Stimulated activated naive B cell treated with anti-CD40 and anti-IgM and Interleukin-4, amounts not matched to agents 10 μg/mL and 1 μg/mL and 100 μg/mL, for 72 hours (primary cell): ENCODE measurements around the gene CDC42BPB.
A peak's percentile ranks its signal among the peaks of the same experiment; 100 is the strongest.

Experiments used
- ATAC-seq, 2 donors: fragments of 150-1000 bp; cut with Tn5 transposase; replicated peaks; 2 replicates each; pipeline ENCODE4 v1.10.0; 2021; ENCODE audit warnings: moderate library complexity in 1 of 2
- DNase-seq: peaks from one replicate; pipeline ENCODE4 v3.0.0; 2021
- H3K27ac Mint-ChIP-seq: one replicate; pipeline ENCODE4 v1.8.0; 2022; ENCODE audit warnings: mild to moderate bottlenecking, mixed read lengths
- H3K27me3 Mint-ChIP-seq, 2 donors: one replicate each; pipeline ENCODE4 v1.8.0; 2022; ENCODE audit warnings: mixed read lengths in 2 of 2
- H3K36me3 Mint-ChIP-seq, 2 donors: one replicate each; pipeline ENCODE4 v1.8.0; 2022; ENCODE audit warnings: mixed read lengths in 2 of 2, mild to moderate bottlenecking in 1 of 2
- H3K4me1 Mint-ChIP-seq, 2 donors: one replicate each; pipeline ENCODE4 v1.8.0; 2022; ENCODE audit warnings: mixed read lengths in 2 of 2, mild to moderate bottlenecking in 1 of 2
- H3K4me3 Mint-ChIP-seq, 2 donors: one replicate each; pipeline ENCODE4 v1.8.0; 2022; ENCODE audit warnings: mild to moderate bottlenecking in 2 of 2, mixed read lengths in 2 of 2, moderate library complexity in 1 of 2
- H3K9me3 Mint-ChIP-seq, 2 donors: one replicate each; pipeline ENCODE4 v1.8.0; 2022; ENCODE audit warnings: mixed read lengths in 2 of 2, mild to moderate bottlenecking in 1 of 2

CDC42BPB gene

DNA sequence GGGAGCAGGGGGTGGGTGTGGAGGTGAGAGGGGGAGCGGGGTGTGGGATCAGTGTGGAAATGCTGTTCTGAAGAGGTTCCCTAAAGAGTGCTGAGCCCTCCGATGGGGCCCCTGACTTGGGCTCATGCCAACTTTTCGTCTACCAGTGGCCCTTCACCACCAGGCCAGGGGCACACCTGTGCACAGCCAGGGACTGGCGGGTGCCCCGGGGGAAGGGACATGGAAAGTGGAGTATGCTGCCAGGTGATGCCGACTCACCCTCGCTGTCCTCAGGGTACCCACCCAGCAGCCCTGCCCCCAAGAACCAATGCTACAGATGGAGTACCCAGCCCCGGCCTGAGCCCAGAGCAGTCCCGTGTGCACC, 108.7 kb downstream of the CDC42BPB start:
- peaks cover 52 to 72% of the 10 kb centered on the region in 2 donors for H3K36me3 Mint-ChIP-seq
- H3K27me3 Mint-ChIP-seq = no peaks in the 10 kb centered on the region
- H3K9me3 Mint-ChIP-seq = no peaks in the 10 kb centered on the region
- ATAC-seq (no peak), DNase-seq (no peak)
- peaks cover 13 to 16% of the 10 kb centered on the region in 2 donors for H3K4me1 Mint-ChIP-seq
- peak overlapping the region; percentile 91 for H3K27ac Mint-ChIP-seq
- peak overlapping the region; percentile 43 to 46 for H3K4me3 Mint-ChIP-seq

DNA sequence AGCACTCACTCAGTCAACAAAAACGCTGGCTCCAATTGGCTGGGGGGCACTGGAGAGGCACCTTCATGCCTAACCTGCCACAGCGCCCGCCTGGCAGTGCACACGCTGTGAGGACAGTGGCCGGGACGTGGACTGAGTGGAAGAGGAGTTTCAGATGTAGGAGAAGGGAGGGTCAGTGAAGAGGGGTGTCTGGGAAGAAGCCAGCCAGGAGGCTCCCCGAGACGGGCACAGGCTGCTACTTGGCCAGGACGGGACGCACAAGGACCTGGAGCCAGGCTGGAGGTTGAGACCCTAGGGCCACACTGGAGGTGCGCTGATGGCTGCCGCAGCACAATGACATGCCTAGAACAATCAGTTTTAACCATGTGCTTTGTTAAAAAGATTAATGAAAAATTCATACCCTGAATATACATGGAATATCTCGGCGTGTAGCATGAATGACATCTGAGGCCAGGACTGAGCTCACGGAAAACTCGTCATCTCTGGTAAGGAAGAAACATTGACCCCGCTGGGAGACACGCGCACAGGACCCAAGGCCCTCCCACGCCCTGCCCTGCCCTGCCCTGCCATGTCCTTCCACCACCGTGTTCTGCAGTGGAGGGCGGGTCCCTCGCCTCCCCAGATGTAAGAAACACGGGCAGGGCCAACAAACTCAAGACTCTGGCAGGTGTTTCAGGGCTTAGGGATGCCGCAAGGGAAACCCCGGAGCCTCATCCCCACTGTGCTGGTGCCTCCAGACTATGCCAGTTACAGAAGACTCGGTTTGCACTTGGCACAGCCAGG, 109.8 kb downstream of the CDC42BPB start:
- DNase-seq (no peak), ATAC-seq (no peak)
- H3K4me1 Mint-ChIP-seq = peaks cover 13 to 16% of the 10 kb centered on the region in 2 donors
- H3K9me3 Mint-ChIP-seq = no peaks in the 10 kb centered on the region
- no peak overlapping the region for H3K4me3 Mint-ChIP-seq
- H3K27me3 Mint-ChIP-seq = no peaks in the 10 kb centered on the region
- H3K27ac Mint-ChIP-seq = peak overlapping the region; percentile 31
- peaks cover 51 to 67% of the 10 kb centered on the region in 2 donors for H3K36me3 Mint-ChIP-seq

DNA sequence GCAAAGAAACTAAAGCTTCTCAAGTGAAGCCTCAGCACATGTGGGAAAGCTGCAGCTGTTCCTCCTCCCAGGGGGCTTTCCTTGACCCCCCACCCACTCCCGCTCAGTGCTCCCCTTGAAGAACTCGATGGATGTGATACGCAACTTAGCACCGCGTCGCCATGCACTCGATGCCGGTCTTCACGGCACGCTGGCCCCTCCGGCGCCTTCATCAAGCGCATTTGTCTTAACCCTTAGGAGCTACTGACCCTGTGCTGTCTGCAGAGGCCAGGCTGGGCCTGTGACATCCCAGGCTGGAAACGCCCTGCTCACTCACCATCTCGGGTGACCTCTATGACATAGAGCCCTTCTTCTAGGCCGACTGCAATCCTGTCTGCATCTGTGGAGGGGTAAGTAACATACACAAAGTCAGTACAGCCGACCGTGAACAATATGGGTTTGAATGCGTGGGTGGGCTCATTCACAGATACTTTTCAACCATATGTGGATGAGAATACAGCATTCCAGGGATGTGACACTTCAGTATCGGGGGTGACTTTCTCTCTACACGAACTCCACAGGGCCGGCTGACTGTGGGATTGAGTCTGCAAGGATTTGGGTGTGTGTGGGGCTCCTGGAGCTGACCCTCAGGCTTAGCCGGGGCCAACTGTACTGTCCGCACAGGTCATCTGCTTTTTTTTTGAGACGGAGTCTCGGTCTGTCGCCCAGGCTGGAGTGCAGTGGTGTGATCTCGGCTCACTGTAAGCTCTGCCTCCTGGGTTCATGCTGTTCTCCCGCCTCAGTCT, 111.8 kb downstream of the CDC42BPB start:
- no peak for ATAC-seq
- peak overlapping the region; percentile 53 for H3K27ac Mint-ChIP-seq
- H3K27me3 Mint-ChIP-seq = no peaks in the 10 kb centered on the region
- peaks cover 42 to 71% of the 10 kb centered on the region in 2 donors for H3K36me3 Mint-ChIP-seq
- no peaks in the 10 kb centered on the region for H3K9me3 Mint-ChIP-seq
- H3K4me3 Mint-ChIP-seq = no peak overlapping the region
- DNase-seq = no peak
- H3K4me1 Mint-ChIP-seq = peaks cover 13 to 16% of the 10 kb centered on the region in 2 donors

DNA sequence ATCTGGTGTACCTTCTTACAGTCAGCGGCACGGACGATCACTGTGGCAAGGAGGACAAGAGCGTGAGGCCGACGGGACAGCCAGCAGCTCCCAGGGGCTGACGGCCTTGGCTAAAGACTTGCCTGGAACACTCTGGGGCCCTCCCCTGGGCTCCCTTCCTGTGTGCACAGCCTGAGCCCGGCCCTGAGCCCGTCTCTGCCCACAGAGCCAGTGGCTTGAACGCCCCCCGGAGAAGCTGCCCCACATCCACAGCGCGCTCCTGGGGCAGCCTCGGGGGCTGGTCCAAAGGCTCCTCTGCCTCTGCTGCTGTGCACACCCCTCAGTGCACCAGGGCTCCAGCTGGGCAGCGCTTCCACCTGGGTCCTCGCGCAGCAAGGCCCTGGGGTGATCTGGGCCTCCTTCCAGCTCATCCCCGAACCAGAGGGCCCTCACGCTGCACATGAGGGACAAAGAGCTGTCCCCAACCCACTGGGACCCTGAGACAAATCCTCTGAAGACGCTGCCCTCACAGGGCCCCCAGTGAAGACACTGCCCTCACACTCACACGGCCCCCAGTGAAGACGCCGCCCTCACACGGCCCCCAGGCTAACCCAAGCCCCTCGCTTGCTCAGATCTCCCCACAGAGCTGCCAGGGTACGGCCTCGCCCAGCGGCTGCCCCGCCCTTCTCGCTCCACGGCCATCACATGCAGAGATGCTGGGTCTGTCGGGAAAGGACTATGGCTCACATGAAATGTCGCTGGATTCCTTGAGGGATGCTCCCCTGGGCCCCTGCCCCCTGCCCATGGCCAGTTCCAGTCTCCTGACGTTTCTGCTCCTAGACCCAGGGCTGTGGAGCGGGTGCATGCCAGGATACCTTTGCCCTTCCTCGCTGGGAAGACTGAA, 112.7 kb downstream of the CDC42BPB start:
- no peaks in the 10 kb centered on the region for H3K9me3 Mint-ChIP-seq
- H3K27me3 Mint-ChIP-seq = no peaks in the 10 kb centered on the region
- no peak overlapping the region for H3K27ac Mint-ChIP-seq
- ATAC-seq (no peak), DNase-seq (no peak)
- peaks cover 41 to 69% of the 10 kb centered on the region in 2 donors for H3K36me3 Mint-ChIP-seq
- H3K4me3 Mint-ChIP-seq = no peak overlapping the region
- peaks cover 11 to 12% of the 10 kb centered on the region in 2 donors for H3K4me1 Mint-ChIP-seq

DNA sequence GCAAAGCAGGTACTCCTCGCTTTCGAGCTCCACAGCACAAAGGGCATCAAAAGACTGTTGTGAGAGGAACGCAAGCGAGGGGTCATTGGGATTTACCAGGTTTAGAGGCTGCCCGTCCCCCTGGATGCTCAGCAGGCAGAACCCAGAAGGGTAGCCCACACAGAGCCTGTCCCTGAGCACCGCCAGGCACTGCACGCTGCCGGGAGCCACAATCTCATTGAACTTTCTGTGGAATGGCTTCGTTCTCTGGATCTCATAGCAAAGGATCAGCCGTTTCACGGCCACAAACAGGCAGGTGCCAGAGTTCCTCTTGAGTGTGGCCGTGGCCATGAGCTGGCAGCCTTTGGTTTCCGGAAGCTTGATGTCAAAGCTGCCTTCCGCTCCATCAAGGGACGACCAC, 113.4 kb downstream of the CDC42BPB start:
- Mint-ChIP-seq H3K9me3 (no peaks in the 10 kb centered on the region), H3K27ac (no peak overlapping the region), H3K36me3 (peaks cover 45 to 69% of the 10 kb centered on the region in 2 donors), H3K4me1 (peaks cover 4 to 5% of the 10 kb centered on the region in 2 donors), H3K27me3 (no peaks in the 10 kb centered on the region), H3K4me3 (no peak overlapping the region)
- DNase-seq (no peak), ATAC-seq (no peak)

DNA sequence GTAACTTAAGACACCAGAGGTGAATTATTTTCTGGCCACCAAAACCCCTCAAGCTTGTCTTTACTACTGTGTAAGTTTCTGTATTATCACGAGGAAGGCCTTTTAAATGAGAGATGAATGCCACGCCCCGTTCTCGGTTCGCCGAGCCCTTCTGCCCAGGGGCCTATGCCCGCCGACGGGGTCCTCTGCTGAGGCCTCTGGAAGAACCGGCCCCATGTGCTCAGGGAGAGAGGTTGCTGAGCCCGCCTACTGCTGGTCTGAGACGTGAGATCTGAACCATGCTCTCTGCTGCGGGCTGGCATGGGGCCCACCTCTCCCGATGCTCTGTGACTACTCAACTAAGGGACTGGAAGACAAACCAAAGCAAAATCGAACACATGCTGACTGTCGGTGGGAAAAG, 113.9 kb downstream of the CDC42BPB start:
- DNase-seq (no peak), ATAC-seq (no peak)
- no peaks in the 10 kb centered on the region for H3K27me3 Mint-ChIP-seq
- H3K36me3 Mint-ChIP-seq = peaks cover 41 to 65% of the 10 kb centered on the region in 2 donors
- no peaks in the 10 kb centered on the region for H3K4me1 Mint-ChIP-seq
- no peaks in the 10 kb centered on the region for H3K9me3 Mint-ChIP-seq
- H3K27ac Mint-ChIP-seq = no peak overlapping the region
- peak overlapping the region in 1 of 2 donors; percentile 47 for H3K4me3 Mint-ChIP-seq

DNA sequence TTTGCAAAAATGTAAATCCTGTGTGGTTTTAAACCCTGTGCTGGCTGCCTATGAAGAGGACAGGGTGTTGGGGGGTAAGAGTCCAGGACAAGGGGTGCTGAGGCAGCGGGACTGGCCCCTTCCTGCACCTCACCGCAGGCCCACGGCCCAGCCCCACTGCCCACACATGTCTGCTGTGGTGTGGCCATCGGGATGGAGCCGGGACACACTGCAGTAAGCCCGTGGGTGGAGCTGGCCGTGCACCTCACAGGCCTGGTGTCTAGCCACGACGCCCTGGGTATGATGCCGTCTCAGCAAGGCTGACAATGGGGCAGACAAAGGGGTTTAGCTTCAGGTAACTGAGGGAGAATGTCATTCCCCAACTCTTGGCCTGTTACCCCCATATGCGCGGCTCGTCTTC, 115.3 kb downstream of the CDC42BPB start:
- Mint-ChIP-seq H3K36me3 (peaks cover 39 to 65% of the 10 kb centered on the region in 2 donors), H3K4me3 (no peak overlapping the region), H3K27me3 (no peaks in the 10 kb centered on the region), H3K27ac (peak overlapping the region; percentile 25), H3K9me3 (no peaks in the 10 kb centered on the region), H3K4me1 (no peaks in the 10 kb centered on the region)
- DNase-seq (no peak), ATAC-seq (no peak)

DNA sequence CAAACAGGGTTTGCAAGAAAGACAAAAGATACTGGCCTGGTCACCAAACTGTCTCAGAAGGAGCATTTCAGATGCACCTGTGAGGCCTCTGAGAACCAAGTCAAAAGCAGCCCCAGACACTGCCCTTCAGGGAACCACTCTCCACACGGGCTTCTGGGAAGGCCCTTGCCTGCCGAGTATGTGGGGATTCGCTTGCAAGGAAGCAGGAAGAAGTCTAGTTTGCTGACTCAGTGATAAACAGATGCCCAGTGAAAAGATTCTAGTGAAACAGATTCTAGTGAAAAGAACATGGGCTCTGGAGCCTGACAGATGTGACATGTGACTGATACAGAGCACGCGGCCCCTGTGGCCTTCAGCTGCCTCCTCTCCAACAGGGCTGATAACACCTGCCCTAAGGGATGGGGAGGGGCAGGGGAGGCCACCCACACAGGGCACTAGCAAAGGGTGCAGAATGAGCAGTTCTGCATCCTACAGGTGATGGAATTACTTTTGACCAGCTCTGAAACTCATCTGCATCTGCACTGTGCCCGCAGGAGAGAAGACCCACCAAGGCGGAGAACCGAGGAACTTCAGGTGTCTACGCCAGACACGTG, 115.8 kb downstream of the CDC42BPB start:
- no peaks in the 10 kb centered on the region for H3K9me3 Mint-ChIP-seq
- peaks cover 41 to 65% of the 10 kb centered on the region in 2 donors for H3K36me3 Mint-ChIP-seq
- ATAC-seq (peak; percentile 53 to 54), DNase-seq (no peak)
- H3K4me3 Mint-ChIP-seq = no peak overlapping the region
- no peaks in the 10 kb centered on the region for H3K27me3 Mint-ChIP-seq
- H3K4me1 Mint-ChIP-seq = no peaks in the 10 kb centered on the region
- no peak overlapping the region for H3K27ac Mint-ChIP-seq

DNA sequence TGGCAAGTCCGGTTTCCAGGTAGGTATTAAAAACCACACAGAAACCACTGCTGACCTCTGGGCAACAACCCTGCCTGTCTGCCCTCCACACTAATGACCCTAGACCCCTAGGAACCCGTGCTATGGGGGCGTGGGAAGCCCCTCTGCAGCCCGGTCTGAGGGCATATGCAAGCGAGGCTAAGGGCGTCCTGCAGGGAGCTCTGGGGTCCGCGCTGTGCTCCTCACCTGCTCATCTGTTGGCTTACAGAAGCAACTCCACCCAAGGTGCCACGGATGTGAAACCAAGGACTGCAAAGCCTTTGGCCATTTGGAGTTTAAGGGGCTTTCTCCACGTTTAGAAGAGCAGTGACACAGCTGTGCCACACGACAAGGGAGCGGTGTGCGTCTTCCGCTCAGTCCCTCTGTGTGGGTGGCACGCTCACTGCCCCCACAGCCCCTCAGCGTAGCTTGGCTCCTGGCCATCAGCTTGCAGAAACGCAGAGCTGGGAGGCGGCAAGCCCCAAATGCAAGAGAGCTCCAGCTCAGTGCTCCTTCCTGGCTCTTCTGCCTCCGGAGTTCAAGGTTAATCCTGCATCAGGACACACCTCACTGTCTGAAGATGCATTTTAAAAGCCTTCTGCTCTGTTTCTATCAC, 116.5 kb downstream of the CDC42BPB start:
- Mint-ChIP-seq H3K36me3 (peaks cover 37 to 64% of the 10 kb centered on the region in 2 donors), H3K27me3 (no peaks in the 10 kb centered on the region), H3K4me1 (peaks cover 2 to 5% of the 10 kb centered on the region in 2 donors), H3K9me3 (no peaks in the 10 kb centered on the region), H3K27ac (no peak overlapping the region), H3K4me3 (no peak overlapping the region)
- ATAC-seq (no peak), DNase-seq (no peak)

DNA sequence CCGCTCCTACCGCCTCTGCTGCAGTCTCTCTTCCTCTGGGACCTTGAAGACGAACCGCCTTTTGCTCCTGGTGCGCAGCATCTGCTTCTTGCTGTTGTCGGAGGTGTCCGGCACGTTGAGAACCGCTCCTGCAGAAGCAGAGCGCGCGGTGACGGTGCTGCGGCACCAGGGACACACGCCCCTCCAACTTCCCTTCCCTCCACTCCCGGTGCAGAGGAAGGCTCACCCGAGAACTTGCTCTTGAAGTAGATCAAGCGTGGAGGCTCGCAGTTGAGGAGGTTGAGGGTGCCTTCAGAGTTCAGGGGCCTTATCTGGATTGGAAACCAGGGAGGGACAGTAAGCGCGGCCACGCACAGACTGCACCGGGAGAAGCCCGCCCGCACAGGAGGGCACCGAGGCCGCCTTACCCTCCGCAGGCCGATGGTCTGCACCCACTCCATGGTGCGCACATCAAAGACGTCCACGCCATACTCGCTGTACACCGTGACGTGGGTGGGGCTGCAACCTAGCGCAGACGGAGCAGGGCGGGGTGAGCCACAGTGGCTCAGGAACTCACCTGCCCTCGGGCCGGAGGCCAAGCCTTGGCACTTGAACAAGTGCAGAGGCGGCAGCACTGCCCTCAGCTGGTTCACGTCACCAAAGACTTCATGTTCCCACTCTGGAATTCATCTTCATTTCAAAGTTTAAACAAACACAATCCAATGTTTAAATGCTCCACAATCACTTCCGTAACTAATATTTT, 117.4 kb downstream of the CDC42BPB start:
- H3K9me3 Mint-ChIP-seq = no peaks in the 10 kb centered on the region
- DNase-seq (no peak), ATAC-seq (no peak)
- no peaks in the 10 kb centered on the region for H3K27me3 Mint-ChIP-seq
- no peak overlapping the region for H3K4me3 Mint-ChIP-seq
- peaks cover 2 to 5% of the 10 kb centered on the region in 2 donors for H3K4me1 Mint-ChIP-seq
- H3K36me3 Mint-ChIP-seq = peaks cover 33 to 56% of the 10 kb centered on the region in 2 donors
- no peak overlapping the region for H3K27ac Mint-ChIP-seq

DNA sequence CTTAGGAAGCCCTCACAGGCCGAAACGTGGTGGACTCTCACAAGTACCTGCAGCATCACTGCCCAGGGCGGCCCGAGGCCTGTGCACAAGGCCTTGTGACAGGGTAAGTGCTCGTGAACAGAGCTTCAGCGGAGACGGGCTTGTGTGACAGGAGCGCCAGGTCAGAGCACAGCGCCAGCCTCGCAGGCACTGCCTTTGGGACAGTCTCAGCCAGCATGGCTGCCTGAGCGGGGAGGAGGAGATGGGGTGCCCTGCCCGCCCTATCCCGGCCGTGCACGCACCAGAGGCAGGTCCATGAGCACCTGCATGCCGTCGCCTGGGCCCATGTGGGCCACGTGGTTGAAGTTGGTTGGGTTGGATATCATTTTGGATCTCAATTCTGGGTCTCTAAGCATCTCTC, 118.0 kb downstream of the CDC42BPB start:
- Mint-ChIP-seq H3K4me3 (no peak overlapping the region), H3K27ac (no peak overlapping the region), H3K4me1 (peaks cover 2 to 5% of the 10 kb centered on the region in 2 donors), H3K27me3 (no peaks in the 10 kb centered on the region), H3K36me3 (peaks cover 29 to 53% of the 10 kb centered on the region in 2 donors), H3K9me3 (no peaks in the 10 kb centered on the region)
- no peak for ATAC-seq
- DNase-seq = no peak

DNA sequence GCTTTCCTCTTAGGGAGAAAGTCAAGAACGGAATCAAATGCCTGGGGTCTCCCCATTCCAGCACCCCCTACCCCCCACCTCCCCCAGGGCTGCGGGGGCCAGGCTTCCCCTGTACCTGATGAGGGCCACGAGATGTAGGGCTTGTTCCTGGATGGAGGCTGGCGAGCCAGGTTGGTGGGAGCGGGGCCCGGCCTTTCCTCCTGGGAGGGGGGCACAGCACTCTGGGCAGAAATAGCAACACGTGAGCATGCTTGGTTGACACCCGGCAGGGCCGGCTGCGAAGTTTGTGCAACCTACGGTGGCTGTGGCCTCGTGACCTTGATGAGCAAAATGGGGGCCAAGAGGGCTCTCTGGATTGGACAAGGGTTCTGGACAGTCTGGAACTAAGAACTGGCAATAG, 119.2 kb downstream of the CDC42BPB start:
- ATAC-seq (no peak), DNase-seq (no peak)
- Mint-ChIP-seq H3K27ac (no peak overlapping the region), H3K4me1 (peaks cover 2 to 5% of the 10 kb centered on the region in 2 donors), H3K27me3 (no peaks in the 10 kb centered on the region), H3K4me3 (no peak overlapping the region), H3K9me3 (no peaks in the 10 kb centered on the region), H3K36me3 (peaks cover 25 to 51% of the 10 kb centered on the region in 2 donors)
